ENCODE results near the gene PNLIPRP1. TPM values are rescaled to one million over a fixed set of nuclear protein-coding genes. Genes with fewer than 3 reads are reported as not detected.

Gene PNLIPRP1
- total and polyA plus RNA-seq, 10 of the 15 experiments (the other 5 are each of a cell fraction or from before 2014, with no cell fraction given), result 0.74 TPM; not detected in 9

GRCh38 chr10:116631871-116632295 lies 41.1 kb downstream of the PNLIPRP1 start (continued):
- TF ChIP-seq, protein P1, sequence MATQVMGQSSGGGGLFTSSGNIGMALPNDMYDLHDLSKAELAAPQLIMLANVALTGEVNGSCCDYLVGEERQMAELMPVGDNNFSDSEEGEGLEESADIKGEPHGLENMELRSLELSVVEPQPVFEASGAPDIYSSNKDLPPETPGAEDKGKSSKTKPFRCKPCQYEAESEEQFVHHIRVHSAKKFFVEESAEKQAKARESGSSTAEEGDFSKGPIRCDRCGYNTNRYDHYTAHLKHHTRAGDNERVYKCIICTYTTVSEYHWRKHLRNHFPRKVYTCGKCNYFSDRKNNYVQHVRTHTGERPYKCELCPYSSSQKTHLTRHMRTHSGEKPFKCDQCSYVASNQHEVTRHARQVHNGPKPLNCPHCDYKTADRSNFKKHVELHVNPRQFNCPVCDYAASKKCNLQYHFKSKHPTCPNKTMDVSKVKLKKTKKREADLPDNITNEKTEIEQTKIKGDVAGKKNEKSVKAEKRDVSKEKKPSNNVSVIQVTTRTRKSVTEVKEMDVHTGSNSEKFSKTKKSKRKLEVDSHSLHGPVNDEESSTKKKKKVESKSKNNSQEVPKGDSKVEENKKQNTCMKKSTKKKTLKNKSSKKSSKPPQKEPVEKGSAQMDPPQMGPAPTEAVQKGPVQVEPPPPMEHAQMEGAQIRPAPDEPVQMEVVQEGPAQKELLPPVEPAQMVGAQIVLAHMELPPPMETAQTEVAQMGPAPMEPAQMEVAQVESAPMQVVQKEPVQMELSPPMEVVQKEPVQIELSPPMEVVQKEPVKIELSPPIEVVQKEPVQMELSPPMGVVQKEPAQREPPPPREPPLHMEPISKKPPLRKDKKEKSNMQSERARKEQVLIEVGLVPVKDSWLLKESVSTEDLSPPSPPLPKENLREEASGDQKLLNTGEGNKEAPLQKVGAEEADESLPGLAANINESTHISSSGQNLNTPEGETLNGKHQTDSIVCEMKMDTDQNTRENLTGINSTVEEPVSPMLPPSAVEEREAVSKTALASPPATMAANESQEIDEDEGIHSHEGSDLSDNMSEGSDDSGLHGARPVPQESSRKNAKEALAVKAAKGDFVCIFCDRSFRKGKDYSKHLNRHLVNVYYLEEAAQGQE (IDR thresholded peaks at IDR 0.05; ENCODE audit: low read depth, low read length), result no peak
- no peak for TF ChIP-seq JUNB (IDR thresholded peaks at IDR 0.05)
- no peak for TF ChIP-seq STAT1 (conservative IDR thresholded peaks at IDR 0.05)
- TF ChIP-seq TCF12 (IDR thresholded peaks at IDR 0.05; ENCODE audit: low read depth, low read length), result no peak
- no peak for TF ChIP-seq NFIC (IDR thresholded peaks at IDR 0.05; ENCODE audit: low read depth, low read length)
- no peak for TF ChIP-seq NFXL1 (IDR thresholded peaks at IDR 0.05; ENCODE audit: borderline replicate concordance)
- no peak for TF ChIP-seq SMAD5 (IDR thresholded peaks at IDR 0.05; ENCODE audit: low read depth)
- no peak for TF ChIP-seq NR2F1 (conservative IDR thresholded peaks at IDR 0.05)
- no peak for TF ChIP-seq RAD51 (IDR thresholded peaks at IDR 0.05)

- no peaks in the 10 kb centered on the region for H3K4me1 ChIP-seq (ENCODE audit: control insufficient read depth, insufficient read depth, low read length)
- SMC1A ChIA-PET (ENCODE audit: uncharacterized antibody, unreplicated experiment), result no interaction called here
- no peaks in the 10 kb centered on the region for H4K20me1 ChIP-seq (ENCODE audit: control insufficient read depth, insufficient read depth)
- no TSS peak for BruUV-seq (replicated peaks)
- CTCF ChIA-PET, result no interaction called here
- H2AFZ ChIP-seq (ENCODE audit: control insufficient read depth, low read depth, low read length), result no peak overlapping the region
- no peak overlapping the region for H3K4me2 ChIP-seq (ENCODE audit: control insufficient read depth, insufficient read depth)
- RAD21 ChIA-PET (ENCODE audit: unreplicated experiment), result no interaction called here
- POLR2A ChIA-PET, result no interaction called here
- intact Hi-C loops (cut with micrococcal nuclease; ENCODE audit: unreplicated experiment), result no loop called here
- FAIRE-seq (no peak), DNase-seq (ENCODE audit: low read depth, low spot score) (no peak), ATAC-seq (no peak)
- H3K9ac ChIP-seq (ENCODE audit: control insufficient read depth, insufficient read depth, low read length), result no peak overlapping the region
- H3K79me2 ChIP-seq (ENCODE audit: control insufficient read depth, insufficient read depth, low read length), result no peaks in the 10 kb centered on the region
- 32% methylated on average over 17 of the region's 17 CpGs for WGBS (ENCODE audit: insufficient coverage, insufficient replicate concordance, low lambda C conversion rate, missing lambda C conversion rate)
- H3K36me3 ChIP-seq (ENCODE audit: control insufficient read depth in 2 of 2, insufficient read depth in 2 of 2, low read length in 1 of 2), result no peaks in the 10 kb centered on the region
- no peak overlapping the region for H3K4me3 ChIP-seq
- H3K9me3 ChIP-seq (replicated peaks; ENCODE audit: control insufficient read depth, insufficient read depth, low read length), result no peaks in the 10 kb centered on the region
- H3K27ac ChIP-seq (ENCODE audit: control insufficient read depth, insufficient read depth), result no peak overlapping the region
- in situ Hi-C loops (cut with MboI), result no loop called here
- no peaks in the 10 kb centered on the region for H3K27me3 ChIP-seq (replicated peaks in 1 of 2; ENCODE audit: control insufficient read depth in 2 of 2, insufficient read depth in 2 of 2, low read length in 1 of 2)
- TF ChIP-seq MEF2A (IDR thresholded peaks at IDR 0.05; ENCODE audit: insufficient read depth, low read depth, low read length) (no peak), RAD21 (IDR thresholded peaks at IDR 0.05; ENCODE audit: insufficient read depth, low read depth, low read length) (no peak), BCLAF1 (IDR thresholded peaks at IDR 0.05) (no peak)
Measured at GRCh38 chr10:116632596-116633215, 41.9 kb downstream of the PNLIPRP1 start.
